Measurements from ENCODE around the gene ARHGAP29.
"Not testable (repeated sequence)": the region's sequence is repeated elsewhere in the genome, so short reads cannot be mapped to it uniquely, and the experiment has no call there.

DNA sequence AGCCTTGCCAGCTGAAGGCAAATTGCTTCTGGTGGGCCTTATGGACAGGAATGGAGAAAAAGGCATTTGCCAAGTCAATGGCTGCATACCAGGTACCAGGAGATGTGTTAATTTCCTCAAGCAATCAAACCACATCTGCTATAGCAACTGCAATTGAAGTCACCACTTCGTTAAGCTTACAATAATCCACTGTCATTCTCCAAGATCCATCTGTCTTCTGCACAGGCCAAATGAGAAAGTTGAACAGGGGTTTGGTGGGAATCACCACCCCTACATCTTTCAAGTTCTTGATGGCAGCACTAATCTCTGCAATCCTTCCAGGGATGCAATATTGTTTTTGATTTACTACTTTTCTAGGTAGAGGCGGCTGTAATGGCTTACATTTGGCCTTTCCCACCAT is 72.5 kb downstream of the ARHGAP29 start:
- TF ChIP-seq, protein P1, sequence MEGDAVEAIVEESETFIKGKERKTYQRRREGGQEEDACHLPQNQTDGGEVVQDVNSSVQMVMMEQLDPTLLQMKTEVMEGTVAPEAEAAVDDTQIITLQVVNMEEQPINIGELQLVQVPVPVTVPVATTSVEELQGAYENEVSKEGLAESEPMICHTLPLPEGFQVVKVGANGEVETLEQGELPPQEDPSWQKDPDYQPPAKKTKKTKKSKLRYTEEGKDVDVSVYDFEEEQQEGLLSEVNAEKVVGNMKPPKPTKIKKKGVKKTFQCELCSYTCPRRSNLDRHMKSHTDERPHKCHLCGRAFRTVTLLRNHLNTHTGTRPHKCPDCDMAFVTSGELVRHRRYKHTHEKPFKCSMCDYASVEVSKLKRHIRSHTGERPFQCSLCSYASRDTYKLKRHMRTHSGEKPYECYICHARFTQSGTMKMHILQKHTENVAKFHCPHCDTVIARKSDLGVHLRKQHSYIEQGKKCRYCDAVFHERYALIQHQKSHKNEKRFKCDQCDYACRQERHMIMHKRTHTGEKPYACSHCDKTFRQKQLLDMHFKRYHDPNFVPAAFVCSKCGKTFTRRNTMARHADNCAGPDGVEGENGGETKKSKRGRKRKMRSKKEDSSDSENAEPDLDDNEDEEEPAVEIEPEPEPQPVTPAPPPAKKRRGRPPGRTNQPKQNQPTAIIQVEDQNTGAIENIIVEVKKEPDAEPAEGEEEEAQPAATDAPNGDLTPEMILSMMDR (IDR thresholded peaks at IDR 0.05), result not testable (repeated sequence)
- TF ChIP-seq POLR2A (IDR thresholded peaks at IDR 0.05), result not testable (repeated sequence)

All from thyroid gland (tissue), 4 donors.